ENCODE data around the gene SNX33. TPM values are rescaled to one million over a fixed set of nuclear protein-coding genes. Genes with fewer than 3 reads are reported as not detected.
A peak's percentile ranks its signal among the peaks of the same experiment; 100 is the strongest.

Gene SNX33, protein sequence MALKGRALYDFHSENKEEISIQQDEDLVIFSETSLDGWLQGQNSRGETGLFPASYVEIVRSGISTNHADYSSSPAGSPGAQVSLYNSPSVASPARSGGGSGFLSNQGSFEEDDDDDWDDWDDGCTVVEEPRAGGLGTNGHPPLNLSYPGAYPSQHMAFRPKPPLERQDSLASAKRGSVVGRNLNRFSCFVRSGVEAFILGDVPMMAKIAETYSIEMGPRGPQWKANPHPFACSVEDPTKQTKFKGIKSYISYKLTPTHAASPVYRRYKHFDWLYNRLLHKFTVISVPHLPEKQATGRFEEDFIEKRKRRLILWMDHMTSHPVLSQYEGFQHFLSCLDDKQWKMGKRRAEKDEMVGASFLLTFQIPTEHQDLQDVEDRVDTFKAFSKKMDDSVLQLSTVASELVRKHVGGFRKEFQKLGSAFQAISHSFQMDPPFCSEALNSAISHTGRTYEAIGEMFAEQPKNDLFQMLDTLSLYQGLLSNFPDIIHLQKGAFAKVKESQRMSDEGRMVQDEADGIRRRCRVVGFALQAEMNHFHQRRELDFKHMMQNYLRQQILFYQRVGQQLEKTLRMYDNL
- total RNA-seq, result 28.9 TPM
- long read RNA-seq, full-length matches to known transcripts, result 22 of 41 reads
- long read RNA-seq, partial matches to known transcripts, result 6 of 41 reads
- long read RNA-seq, other reads (novel, unspliced or antisense), result 13 of 41 reads

DNA sequence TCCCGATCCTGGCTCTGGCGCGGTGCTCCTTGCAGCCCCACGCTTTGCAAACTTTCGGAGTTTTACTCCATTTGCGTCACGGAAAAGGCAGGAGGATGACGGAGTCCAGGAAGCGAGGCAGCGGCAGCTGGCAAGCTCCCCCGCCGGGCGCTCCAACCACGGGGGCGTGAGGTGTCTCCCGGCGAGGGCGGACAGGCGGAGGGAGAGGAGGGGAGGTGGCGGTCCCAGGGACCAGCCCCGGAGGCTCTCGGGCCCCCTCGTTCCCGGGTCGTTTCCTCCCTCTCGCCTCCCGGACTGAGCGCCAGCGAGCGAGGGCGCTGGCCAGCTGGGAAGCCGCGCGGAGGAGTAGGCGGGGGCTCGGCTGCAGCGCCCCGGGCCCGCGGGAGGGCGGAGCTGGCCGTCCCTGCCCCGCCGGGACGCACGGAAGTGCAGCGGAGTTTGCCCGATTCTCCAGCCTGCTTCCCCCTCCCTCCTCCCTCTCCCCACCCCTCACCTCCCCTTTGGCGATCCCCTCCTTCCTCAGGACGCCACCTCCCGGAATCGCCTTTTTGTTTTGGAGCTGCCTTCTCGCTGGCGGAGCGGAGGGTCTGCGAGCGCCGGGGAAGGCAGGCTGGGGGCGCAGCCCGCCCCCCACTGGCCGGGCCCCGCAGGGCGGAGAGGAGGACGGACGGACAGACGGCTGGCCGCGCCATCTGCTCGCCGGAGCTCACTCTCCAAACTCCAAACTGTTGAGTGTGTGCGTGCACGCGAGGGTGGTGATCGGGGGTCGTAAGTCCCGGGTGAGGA is at the start of gene SNX33:
Gene SNX33 (plus strand): TSS at position 543 of the 786 bp plus-strand sequence. CDS start 1,191 bp downstream, outside the sequence.
- Histone ChIP-seq H3K27me3 (ENCODE audit: low read depth) (no peaks in the 10 kb centered on the region), H3K9me3 (no peaks in the 10 kb centered on the region), H3K4me1 (peaks cover 53% of the 10 kb centered on the region), H3K4me3 (peak within 1 kb of the TSS; percentile 82), H3K27ac (peak within 1 kb of the TSS; percentile 95), H3K36me3 (peaks cover 17% of the 10 kb centered on the region)
- ATAC-seq (peak; percentile 93), DNase-seq (peak; percentile 86)
- intact Hi-C loops (cut with DNase I), result no loop called here
- TF ChIP-seq, protein P1, sequence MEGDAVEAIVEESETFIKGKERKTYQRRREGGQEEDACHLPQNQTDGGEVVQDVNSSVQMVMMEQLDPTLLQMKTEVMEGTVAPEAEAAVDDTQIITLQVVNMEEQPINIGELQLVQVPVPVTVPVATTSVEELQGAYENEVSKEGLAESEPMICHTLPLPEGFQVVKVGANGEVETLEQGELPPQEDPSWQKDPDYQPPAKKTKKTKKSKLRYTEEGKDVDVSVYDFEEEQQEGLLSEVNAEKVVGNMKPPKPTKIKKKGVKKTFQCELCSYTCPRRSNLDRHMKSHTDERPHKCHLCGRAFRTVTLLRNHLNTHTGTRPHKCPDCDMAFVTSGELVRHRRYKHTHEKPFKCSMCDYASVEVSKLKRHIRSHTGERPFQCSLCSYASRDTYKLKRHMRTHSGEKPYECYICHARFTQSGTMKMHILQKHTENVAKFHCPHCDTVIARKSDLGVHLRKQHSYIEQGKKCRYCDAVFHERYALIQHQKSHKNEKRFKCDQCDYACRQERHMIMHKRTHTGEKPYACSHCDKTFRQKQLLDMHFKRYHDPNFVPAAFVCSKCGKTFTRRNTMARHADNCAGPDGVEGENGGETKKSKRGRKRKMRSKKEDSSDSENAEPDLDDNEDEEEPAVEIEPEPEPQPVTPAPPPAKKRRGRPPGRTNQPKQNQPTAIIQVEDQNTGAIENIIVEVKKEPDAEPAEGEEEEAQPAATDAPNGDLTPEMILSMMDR (IDR thresholded peaks at IDR 0.05), result peak; percentile 48

GRCh38 chr15:75598361-75598760 is 49.4 kb upstream of the SNX33 start:
- Histone ChIP-seq H3K4me3 (no peak overlapping the region), H3K4me1 (peaks cover 16% of the 10 kb centered on the region), H3K27me3 (ENCODE audit: low read depth) (no peaks in the 10 kb centered on the region), H3K27ac (peak overlapping the region; percentile 38), H3K9me3 (no peaks in the 10 kb centered on the region), H3K36me3 (peaks cover 71% of the 10 kb centered on the region)
- no peak for DNase-seq
- intact Hi-C loops (cut with DNase I), result no loop called here
- no peak for ATAC-seq
- TF ChIP-seq, protein P1 (IDR thresholded peaks at IDR 0.05), result no peak

DNA sequence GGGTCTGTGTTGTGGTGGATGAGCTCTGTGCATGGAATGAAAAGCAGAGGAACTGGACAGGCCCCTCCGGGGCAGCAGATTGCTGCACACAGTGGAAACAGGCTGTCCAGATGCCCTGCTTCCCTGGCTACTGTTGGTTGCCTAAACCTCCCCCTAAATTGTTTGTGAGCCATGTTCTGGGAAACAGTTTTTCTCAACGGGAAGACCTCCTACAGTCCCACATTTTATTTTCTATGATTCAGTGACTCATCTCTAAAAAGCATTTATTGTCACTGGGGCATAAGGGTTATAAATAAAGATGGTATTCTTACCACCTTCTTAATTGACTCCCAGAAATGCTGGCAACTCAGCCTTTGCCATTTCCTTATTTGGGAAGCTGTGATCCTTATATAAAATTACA is 48.3 kb upstream of the SNX33 start:
- no peak overlapping the region for H3K4me3 ChIP-seq
- intact Hi-C loops (cut with DNase I), result no loop called here
- H3K9me3 ChIP-seq, result no peaks in the 10 kb centered on the region
- H3K36me3 ChIP-seq, result peaks cover 79% of the 10 kb centered on the region
- peaks cover 16% of the 10 kb centered on the region for H3K4me1 ChIP-seq
- H3K27me3 ChIP-seq (ENCODE audit: low read depth), result no peaks in the 10 kb centered on the region
- no peak overlapping the region for H3K27ac ChIP-seq
- TF ChIP-seq, protein P1 (IDR thresholded peaks at IDR 0.05), result no peak
- DNase-seq, result no peak
- ATAC-seq, result no peak

DNA sequence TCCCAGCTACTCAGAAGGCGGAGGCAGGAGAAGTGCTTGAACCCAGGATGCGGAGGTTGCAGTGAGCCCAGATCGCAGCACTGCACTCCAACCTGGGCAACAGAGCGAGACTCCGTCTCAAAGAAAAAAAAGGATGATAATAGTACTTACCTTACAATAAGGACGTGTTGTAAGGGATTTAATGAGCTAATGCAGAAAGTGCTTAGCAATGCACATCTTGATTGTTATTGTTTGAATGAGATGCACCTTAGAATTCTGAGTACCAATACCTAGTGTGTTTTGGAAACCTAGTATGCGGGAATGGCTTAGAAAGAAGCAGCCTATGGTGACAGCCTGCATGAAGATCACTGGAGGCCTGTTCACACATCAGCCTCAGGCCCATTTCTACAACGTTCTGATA is 41.7 kb upstream of the SNX33 start:
- ATAC-seq, result no peak
- Histone ChIP-seq H3K4me1 (no peaks in the 10 kb centered on the region), H3K36me3 (peaks cover 80% of the 10 kb centered on the region), H3K9me3 (no peaks in the 10 kb centered on the region), H3K27ac (peak overlapping the region; percentile 25), H3K27me3 (ENCODE audit: low read depth) (no peaks in the 10 kb centered on the region), H3K4me3 (no peak overlapping the region)
- DNase-seq, result no peak
- TF ChIP-seq, protein P1 (IDR thresholded peaks at IDR 0.05), result no peak
- intact Hi-C loops (cut with DNase I), result no loop called here
